HPDE6-E6E7 (cell line): ENCODE measurements around the gene HERPUD1.
A peak's percentile ranks its signal among the peaks of the same experiment; 100 is the strongest.
"Not testable (repeated sequence)": the region's sequence is repeated elsewhere in the genome, so short reads cannot be mapped to it uniquely, and the experiment has no call there.

ENCODE experiments used
- DNase-seq: peaks from one replicate; pipeline ENCODE4 v3.0.0; 2011; ENCODE audit warnings: missing footprints; ENCODE audit errors: extremely low spot score

The HERPUD1 gene, protein sequence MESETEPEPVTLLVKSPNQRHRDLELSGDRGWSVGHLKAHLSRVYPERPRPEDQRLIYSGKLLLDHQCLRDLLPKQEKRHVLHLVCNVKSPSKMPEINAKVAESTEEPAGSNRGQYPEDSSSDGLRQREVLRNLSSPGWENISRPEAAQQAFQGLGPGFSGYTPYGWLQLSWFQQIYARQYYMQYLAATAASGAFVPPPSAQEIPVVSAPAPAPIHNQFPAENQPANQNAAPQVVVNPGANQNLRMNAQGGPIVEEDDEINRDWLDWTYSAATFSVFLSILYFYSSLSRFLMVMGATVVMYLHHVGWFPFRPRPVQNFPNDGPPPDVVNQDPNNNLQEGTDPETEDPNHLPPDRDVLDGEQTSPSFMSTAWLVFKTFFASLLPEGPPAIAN

GRCh38 chr16:56931892-56932720 lies at the start of gene HERPUD1:
Gene HERPUD1, plus strand, starts transcription at chr16:56932142. Its CDS starts 103 bp downstream, at chr16:56932245.
- DNase-seq: peak; percentile 100

GRCh38 chr16:56883586-56883985 lies 48.4 kb upstream of the HERPUD1 start:
- no peak for DNase-seq

DNA sequence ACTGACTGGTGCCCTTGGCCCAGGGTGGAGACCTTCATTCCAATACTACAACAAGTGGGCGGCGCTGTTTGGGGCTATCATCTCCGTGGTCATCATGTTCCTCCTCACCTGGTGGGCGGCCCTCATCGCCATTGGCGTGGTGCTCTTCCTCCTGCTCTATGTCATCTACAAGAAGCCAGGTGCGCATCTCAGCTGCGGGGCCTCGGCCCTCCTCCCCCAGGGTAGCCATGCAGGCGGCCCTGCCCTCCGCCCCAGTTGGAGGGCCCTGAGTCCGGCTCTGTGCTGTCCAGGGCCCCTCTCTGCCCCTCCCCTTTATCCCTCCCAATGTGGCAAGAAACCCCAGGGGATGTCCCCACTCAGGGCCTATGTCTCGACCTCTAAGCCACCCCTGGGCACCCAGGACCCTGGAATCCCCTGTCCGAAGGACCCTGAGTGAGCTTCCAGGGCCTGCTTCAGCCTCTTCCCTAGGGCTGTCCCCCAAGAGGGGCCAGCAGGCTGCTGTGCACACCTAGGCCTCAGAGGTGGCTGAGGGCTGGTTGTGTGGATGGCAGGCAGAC lies 47.8 kb upstream of the HERPUD1 start:
- no peak for DNase-seq

- DNase-seq: not testable (repeated sequence)
These were observed 47.0 kb upstream of the HERPUD1 start for GRCh38 chr16:56884929-56885328.

DNA sequence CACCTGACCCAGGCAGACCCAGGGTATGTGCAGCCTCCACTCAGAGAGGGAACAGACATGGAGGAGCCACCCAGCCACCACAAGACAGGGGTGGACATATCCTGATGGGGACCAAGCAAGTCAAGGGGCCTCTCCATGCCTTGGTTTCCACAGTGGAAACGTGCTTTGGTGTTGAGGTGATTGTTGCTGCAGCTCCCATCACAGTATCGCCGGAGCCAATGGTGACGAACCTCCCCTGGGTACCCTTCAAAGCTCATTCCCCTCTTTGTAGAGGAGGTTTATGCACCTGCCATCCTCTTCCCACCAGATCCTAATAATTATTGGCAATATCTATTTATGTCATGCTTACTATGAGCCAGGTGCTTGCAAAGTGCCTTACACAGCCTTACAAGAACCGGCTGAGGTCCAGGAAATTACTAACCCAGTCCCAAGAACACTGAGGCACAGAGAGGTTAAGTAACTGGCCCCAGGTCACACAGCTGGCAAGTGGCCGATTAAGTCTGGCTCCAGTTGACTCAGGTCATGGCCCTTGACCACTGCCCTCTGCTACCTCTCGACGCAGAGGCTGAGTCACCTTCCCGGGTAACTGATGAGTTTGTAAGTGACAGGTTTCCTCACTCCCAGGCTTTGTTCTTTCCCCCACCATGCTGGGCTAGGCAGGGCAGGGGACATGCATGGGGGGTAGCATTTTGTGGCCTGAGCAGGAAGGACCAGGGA lies 46.3 kb upstream of the HERPUD1 start:
- DNase-seq: no peak

DNA sequence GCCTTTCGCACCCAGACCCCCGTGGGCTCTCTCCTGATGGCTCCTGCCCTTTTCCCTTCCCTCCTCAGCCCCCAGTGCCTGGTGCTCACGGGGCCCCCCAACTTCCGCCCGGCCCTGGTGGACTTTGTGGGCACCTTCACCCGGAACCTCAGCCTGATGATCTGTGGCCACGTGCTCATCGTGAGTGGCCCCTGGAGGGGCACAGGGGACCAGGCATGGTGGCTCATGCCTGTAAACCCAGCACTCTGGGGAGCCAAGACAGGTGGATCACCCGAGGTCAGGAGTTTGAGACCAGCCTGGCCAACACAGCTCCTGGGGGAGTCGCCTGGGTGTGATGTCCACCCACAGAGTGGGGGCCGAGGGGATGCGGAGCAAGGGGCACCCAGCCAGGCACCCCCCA lies 45.6 kb upstream of the HERPUD1 start:
- no peak for DNase-seq

- DNase-seq: no peak
These were observed 45.1 kb upstream of the HERPUD1 start for GRCh38 chr16:56886826-56887225.

DNA sequence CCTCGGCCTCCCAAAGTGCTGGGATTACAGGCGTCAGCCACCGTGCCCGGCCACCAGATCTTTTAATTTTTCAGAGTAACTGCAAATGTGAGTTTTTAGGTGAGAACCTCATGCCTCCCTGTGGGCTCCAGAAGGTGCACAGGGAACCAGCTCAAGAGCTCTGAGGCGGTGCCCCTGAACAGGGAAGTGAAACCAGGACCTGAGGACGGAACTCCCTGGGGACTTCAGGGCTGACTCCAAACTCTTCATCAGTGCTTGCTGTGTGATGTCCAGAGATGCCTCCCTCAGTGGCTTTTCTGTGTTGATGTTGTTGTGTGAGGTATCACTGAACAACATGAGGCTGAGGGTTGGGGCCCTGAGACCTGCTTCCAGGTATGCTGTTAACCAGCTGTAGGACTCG lies 43.1 kb upstream of the HERPUD1 start:
- DNase-seq: no peak

GRCh38 chr16:56889206-56889605 lies 42.7 kb upstream of the HERPUD1 start:
- no peak for DNase-seq

DNA sequence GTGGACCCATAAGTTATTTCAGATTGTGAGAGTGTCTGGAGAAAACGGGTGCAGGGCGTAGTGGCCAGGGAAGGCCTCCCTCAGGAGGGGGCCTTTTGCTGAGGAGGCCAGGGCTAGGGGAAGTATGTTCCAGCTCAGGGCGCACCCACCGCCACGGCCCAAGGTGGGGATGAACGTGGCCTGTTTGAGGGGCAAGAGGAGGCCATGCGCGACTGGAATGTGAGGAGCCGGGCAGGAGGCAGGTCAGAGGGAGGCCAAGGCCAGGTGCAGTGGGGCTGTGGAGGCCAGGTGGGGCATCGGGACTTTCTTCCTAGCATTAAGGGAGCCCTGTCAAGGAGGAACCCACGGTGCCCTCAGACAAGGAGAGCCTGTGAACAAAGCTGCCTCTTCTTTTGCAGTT lies 40.3 kb upstream of the HERPUD1 start:
- DNase-seq: no peak

- DNase-seq: no peak
These were observed 39.2 kb upstream of the HERPUD1 start for GRCh38 chr16:56892705-56893104.

DNA sequence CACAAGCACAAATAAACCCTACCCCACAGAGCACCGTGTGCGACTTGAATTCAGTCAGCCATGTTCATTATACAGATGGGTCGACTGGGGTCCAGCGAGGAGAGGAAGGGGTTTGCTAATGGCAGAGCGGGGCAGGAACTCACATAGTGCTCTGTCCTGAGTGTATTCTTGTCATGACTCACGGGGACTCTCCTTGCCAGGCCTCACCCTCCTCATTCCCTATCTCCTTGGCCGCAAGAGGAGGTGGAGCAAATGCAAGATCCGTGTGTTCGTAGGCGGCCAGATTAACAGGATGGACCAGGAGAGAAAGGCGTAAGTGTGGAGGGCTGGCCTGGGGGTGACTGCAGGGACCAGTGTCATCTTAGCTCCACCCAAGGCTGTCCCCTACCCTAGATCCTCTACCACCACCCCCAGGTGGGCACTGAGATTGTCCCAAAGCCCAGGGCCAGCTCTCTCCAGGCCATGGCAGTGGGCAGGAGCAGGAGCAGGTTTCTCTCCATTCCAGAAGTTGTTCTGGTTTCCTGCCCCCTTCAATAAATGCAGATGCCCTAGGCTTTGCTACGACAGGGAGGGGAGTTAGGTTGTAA lies 37.5 kb upstream of the HERPUD1 start:
- DNase-seq: no peak

DNA sequence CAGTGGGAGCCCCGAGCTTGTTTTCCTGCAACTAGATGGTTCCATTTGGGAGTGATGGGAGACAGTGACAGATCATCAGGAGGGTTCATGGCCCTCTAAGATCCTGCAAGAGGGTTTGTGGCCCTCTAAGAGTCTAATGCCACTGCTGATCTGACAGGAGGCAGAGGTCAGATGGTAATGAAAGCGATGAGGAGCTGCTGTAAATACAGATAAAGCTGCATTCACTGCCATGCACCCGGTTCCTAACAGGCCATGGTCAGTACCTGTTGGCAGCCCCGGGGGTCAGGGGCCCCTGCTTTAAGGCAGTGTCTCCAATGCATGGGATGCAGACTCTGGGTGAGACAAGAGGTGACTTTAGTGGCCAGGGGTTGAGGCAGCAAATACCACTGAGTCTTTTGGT lies 36.1 kb upstream of the HERPUD1 start:
- no peak for DNase-seq

DNA sequence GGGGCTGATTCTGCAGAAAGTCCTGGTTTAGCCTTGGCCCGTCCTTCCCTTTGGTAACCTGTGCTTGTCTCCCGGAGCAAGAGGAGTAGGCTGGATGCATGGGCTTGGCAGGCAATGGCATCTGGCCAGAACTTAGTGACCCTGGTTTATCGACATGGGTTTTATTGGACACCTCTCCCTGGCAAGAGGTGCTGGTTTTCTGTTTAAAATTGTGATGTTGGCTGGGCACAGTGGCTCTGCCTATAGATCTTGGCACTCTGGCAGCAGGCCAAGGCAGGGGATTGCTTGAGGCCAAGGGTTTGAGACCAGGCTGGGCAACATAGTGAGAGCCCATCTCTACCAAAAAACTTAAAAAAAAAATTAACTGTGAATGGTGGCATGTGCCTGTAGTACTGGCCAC lies 35.7 kb upstream of the HERPUD1 start:
- DNase-seq: no peak

DNA sequence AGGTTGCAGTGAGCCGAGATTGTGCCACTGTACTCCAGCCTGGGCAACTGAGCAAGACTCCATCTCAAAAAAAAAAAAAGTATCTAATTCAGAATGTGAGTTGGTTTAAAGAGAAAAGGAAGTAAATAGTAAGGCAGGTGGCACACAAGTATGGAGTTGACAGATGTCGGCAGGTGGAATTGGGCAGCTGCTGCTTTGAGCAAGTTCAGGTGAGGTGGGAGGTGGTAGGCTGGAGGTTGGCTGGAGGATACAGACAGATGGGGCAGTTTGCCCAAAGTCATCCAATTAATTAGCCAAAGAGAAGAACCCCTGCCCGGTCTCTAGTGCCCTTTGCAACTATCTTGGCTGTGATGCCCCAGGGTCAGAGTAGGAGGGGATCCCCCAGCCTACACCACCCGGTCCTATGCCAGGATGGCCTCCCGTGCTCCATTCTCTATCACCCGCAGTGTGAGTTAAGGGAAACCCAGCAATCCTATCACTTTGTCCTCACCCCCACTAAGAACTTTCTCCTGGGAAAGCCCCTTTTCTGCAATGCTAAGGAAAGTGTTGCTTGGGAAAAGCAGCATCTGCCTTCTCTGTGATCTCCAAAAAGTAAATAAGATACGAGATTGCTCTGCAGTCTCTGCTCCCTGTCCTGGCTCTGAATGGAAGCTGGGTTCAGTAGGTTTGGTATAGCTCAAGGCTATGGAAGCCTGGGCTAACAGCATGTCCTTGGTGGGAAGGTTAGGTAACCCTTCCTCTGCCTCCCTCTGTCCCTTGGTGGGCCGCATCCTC lies 34.7 kb upstream of the HERPUD1 start:
- no peak for DNase-seq

GRCh38 chr16:56898847-56899246 lies 33.1 kb upstream of the HERPUD1 start:
- DNase-seq: no peak

GRCh38 chr16:56903866-56904265 lies 28.1 kb upstream of the HERPUD1 start:
- no peak for DNase-seq

GRCh38 chr16:56907401-56907800 lies 24.5 kb upstream of the HERPUD1 start:
- no peak for DNase-seq

DNA sequence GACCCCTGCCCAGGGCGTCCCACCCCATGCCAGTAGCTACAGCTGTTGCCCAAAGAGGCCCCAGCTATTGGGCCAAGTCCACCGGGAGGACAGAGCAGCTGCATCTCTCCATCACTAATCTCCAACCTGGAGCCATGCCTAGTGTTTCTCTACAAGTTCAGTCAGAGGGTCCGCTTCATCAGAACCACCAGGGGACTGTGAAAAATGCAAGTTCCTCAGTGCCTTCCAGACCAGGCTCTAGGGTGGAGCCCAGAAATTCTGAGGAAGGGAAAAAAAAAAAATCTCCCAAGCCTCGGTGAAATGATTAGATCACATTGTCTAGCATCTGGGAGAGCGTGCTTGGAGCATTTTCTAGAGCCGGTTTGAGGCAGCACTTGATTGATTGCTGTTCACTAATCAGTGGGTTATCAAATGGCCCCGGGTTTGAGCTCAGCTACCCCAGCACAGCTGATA lies 22.4 kb upstream of the HERPUD1 start:
- no peak for DNase-seq

- DNase-seq: no peak
These were observed 21.8 kb upstream of the HERPUD1 start for GRCh38 chr16:56910112-56910511.
